NCI-H2171 (cell line): ENCODE measurements around the gene GRM3.

Experiments
- DNase-seq: peaks from one replicate; lab custom pipeline; 2025; lab: John Stamatoyannopoulos, UW

The GRM3 gene

GRCh38 chr7:86692755-86693154 lies 49.0 kb downstream of the GRM3 start:
- DNase-seq, result no peak

DNA sequence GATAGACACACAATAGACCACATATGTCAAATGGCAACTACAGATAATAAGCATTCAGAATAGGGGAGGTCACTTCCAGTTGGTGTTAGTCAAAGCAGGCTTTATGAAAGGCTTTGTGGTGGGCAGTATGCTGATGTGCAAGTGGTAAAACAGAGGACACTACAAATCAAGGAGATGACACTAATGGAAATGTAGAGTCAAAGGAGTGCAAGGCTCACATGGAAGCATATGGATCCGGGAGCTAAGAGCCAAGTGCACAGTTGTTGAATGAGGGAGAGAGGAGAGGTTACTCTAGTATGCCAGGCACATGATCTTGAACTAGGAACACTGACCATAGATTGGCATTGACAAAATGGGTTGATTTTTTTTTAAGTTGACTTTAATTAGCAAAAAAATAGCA lies 62.7 kb downstream of the GRM3 start:
- DNase-seq, result no peak

- DNase-seq, result no peak
Measured at GRCh38 chr7:86708031-86708680, 64.4 kb downstream of the GRM3 start.

DNA sequence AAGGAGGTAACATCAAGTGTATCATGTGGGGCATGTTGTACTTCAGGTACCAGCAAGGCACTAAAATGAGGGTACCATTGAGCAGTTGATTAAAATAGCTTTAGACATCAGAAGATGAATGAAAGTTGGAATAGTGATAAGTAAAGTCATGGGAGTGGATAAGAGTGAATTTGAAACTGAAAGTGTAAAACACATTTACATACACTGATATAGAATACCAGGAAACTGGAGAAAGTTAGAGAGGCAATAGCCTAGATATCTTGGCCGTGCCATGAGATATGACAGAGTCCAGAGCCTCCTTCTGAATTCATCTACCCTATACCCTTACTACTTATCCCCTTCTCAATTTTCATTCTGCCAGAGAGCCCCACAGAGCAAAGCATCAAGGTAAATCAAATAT lies 76.6 kb downstream of the GRM3 start:
- DNase-seq, result no peak

- peak; percentile 32 for DNase-seq
Measured at GRCh38 chr7:86733783-86734182, 90.1 kb downstream of the GRM3 start.

DNA sequence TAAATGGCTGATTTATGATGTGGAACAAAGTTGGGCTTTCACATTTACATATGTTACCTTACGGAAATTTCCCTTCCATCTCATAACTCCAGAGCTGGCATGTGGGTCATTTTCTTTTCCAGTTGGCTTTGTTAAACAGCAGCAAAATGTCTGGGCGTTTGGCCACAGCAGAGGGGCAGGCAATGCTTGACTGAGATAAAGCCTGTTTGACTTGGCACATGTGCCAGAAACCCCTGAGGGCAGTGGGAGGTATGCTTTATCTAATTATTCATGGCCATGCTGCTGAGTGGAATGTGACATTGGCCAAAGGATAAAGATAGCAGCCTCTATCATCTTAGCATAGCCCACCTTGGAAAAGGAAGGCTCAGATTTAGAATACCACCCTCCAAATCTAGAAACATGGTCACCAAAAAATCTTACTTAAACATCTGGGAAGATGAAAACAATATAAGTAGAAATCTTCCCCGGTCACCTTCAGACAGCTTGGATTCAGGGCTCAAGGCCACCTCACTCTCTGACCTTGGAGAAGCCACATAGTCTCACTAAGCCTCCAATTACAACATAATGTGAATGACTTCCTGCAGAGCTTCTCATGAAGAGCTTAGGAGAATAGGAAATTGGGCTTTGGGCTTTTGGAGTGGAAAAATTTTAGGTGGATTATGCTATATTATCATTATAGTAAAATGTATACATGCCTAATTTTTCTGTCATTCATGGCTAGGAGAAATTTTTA lies 101.5 kb downstream of the GRM3 start:
- DNase-seq, result no peak

DNA sequence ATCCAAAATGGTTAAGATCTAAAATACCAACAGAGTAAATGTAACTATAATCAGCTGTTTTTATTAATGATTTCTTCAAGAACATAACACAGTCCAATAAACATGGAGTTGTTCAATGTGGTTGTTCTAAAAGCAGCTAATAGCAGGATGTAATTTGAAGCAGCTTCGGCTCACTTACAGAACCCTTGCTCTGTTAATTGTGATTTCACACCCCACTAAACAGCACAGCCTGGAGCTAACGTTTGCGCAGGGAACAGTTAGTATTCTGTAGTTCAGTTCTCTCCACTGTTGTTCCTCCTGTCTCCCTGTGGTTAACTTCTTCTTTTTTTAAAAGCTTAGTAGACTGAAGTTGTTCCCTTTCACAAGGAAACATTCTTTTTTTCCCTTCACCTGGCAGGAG lies 104.0 kb downstream of the GRM3 start:
- no peak for DNase-seq

- no peak for DNase-seq
Measured at GRCh38 chr7:86748201-86748600, 104.5 kb downstream of the GRM3 start.

- DNase-seq, result no peak
Measured at GRCh38 chr7:86748843-86749719, 105.4 kb downstream of the GRM3 start.

DNA sequence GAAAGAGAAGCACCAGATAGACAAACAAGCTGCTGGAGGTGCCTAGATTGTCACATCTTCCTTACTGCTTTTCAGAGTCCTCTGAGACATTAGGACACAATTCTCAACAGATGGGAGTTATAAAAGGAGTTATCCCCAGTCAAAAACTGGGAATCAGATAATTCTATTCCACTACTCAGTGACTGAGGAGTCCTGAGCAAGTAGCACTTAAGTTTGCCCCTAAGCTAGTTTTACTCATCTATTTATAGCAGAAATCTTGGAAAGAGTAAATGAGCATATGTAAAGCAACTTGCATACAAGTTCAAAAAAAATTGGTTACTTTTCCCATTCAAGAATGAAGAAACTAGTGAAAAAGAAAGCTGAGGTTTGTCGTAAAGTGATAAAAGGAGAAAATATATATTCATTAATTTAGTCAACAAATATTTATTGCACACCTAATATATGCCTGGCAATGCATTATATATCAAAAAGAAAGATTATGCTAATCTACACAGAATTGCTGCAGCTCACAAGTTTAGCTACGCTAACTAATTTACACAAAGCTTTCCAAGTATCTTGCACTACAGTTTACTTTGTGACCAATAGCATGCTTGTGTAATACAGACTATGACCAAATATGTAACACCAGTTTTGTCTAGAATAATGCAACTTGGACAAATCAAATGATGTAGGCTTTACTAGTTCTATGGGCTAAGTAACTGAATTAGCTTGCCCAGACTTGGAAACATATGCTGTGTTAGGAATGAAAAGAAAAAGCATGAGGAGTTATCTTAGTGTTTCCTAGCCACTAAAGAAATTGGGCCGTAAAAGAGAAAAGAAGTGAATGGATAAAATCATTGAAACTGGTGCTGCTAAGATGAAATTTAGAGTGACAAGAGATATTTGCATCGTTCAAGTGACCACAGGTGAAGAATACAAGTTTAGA lies 106.3 kb downstream of the GRM3 start:
- DNase-seq, result no peak

DNA sequence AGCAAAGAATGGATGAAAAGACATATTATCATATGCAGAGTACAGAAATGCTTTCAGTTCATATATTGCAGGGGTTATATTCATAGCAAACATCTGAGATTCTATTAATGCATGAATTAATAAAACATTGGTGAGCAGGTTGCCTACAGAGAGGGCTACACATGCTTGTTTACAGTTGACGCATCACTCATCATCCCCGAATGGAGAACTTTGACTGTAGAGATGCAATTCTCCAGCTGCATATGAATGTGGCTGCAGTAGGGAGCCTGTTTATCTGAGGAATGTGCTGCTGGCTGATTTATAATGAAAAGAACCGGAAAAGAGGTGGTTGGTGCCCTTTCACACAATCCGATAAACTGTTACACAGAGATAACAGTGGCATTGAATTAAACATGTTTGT lies 116.5 kb downstream of the GRM3 start:
- DNase-seq, result no peak

DNA sequence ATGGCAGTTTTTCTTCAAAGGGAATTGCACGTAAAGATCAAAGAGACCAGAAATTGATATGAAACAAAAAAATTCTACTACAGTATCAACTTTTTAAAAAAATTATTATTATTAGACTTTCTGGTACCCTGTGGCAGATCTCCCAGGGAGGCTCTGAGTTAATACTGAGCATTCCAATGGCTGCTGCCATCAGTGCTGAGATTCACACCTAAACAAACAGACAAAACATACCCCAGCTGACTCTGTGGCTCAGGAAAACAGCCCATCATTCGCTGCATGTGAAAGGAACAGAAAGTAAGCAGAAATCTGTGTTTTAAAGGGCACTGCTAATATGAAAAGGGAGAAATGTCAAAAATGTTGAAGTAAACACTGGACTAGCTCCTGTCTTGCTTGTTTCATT lies 118.4 kb downstream of the GRM3 start:
- no peak for DNase-seq

DNA sequence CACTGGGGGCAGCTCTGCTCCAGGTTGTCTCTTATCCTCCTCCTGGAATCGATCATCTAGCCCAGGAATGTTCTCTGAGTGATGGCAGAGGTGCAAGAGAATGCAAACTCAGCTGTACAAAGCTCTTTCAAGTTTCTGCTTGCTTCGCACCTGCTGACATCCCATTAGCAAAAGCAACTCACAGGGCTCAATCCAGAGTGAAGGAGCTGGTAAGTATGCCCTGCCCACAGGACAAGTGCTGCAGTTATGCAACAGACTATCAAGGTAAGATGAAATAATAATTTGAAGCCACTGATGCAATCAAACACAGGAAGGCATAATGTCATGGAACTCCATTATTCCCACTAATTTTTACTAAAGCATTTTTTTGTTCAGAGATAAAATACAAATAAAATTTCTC lies 122.2 kb downstream of the GRM3 start:
- DNase-seq, result no peak

GRCh38 chr7:86768394-86768793 lies 124.7 kb downstream of the GRM3 start:
- no peak for DNase-seq

DNA sequence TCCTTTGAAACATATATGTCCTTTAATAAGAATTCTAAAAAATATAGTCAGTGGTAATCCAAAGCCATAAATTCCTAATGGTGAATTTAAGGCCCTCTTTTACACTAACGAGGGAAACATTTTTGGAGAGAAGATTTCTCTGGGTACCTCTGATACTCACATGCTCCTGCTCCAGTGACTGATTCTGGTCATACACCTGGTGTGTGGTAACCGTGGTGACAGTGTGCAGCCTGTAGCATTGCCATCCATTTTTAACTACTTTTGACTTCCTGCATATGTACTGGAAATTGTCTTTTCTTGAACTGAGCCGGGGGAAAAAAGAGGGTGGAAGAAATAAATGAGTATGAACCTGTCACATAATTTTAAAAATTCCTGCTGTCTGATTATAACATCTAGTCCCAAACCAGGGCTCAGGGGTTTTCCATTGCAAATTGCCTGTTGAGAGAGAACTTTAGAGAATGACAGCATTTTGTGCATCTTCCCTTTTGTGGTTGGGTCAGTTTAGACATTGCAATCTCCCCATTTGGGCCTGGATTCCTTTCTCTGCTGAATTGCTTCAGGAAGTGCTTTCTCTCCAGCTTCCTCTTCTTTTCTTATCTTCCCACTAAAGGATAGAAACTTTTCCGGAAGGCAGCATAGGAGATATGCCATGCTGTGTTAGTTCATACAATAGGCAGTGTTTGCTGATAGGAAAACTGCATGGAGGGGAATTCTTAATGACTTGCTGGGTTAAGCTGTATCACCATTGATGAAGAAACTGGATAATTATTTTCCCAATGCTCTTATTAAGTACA lies 125.5 kb downstream of the GRM3 start:
- no peak for DNase-seq

GRCh38 chr7:86773309-86773708 lies 129.6 kb downstream of the GRM3 start:
- no peak for DNase-seq

DNA sequence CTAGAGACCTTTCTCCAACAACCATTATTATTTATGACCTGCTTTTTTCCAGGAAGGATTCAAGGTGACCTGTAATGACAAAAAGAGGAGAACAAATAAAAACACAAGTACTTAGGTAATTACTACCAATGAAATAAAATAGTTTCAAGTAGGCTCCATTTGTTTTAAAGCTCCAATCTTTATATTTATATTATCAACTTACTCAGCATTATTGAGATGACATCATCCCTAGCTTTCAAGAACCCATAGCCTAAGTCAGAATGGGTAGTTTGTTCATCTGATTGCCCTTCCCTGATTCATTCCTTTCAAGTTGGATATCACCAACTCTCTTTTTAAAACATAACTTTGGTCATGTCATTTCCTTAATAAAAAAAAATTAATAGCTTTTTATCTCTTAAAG lies 131.5 kb downstream of the GRM3 start:
- no peak for DNase-seq

GRCh38 chr7:86776136-86776535 lies 132.4 kb downstream of the GRM3 start:
- no peak for DNase-seq

DNA sequence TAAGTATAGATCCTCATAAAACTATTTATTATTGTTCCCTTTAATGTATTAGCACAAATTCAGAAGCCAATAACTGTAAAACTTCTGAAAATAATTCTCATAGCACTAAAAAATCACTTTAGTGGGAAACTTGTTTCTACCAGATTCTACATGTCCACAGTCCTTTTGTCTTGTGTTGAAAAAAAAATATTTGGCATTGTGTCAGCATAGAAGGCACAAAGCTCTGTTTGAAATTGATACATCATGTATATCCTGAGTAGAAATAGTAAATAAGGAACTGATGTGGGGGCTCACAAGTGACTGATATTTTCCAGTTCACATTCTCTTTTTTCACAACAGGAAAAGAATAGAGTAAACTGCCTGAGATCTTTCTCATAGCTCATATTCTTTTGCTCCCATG lies 134.6 kb downstream of the GRM3 start:
- no peak for DNase-seq

DNA sequence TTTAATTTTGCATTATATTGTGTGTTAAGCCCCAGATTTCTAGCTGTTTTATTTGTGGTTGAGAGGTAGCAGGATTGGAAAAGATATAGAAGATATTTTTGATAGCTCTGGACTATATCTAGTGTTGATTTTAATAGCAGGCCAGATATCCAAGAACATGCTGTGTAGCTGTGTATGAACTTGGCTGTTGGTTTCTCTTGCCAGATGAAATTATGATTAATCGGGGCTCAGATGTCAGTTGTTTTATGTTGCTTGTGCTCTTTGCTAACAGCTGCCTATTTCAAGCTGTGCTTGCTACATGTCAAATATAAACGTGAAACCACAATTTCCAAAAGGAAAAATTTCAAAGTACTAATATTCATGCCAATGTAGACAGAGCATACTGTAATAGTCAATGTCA lies 141.1 kb downstream of the GRM3 start:
- DNase-seq, result no peak

- DNase-seq, result no peak
Measured at GRCh38 chr7:86785641-86786040, 141.9 kb downstream of the GRM3 start.
